ENCODE data around the gene CCL28. TPM values are rescaled to one million over a fixed set of nuclear protein-coding genes. Genes with fewer than 3 reads are reported as not detected.
A peak's percentile ranks its signal among the peaks of the same experiment; 100 is the strongest.
"Not testable (repeated sequence)": the region's sequence is repeated elsewhere in the genome, so short reads cannot be mapped to it uniquely, and the experiment has no call there.

CCL28 gene, protein sequence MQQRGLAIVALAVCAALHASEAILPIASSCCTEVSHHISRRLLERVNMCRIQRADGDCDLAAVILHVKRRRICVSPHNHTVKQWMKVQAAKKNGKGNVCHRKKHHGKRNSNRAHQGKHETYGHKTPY
- total RNA-seq: 100 to 1,000 TPM in 1 of 2 donors, 10 to 100 TPM in 1; 97.0 to 144 TPM
- long read RNA-seq, transcript CCL28-201 (3 exons, 3,126 nt): major isoform, 30 of 75 reads
- long read RNA-seq, partial matches to known transcripts: 6 of 75 reads
- long read RNA-seq, other reads (novel, unspliced or antisense): 37 of 75 reads

DNA sequence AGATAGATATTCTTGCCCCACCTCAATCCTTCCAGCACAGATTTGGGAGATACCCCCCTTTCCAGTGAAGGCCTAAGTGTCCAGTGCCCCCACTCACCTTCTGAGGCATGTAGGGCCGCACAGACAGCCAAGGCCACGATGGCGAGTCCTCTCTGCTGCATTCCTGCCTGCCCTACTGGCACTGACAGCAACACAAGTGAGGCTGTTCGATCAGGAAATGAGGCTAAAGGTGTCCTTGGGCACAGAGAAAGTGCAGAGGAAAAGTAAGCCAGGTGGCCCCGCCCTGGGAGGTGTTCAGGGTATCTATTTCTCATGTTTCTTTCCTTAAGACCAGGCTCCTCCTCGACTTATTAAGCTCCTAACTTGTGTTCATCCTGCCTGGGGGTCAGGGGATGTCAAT lies at the start of gene CCL28:
CCL28 (minus strand) TSS at position 236 of the 400 bp plus-strand sequence; CDS start at position 161, 75 bp downstream.
- DNase-seq (peak; percentile 83), ATAC-seq (peak; percentile 81)
- intact Hi-C loops (cut with DNase I, micrococcal nuclease): no loop called here

DNA sequence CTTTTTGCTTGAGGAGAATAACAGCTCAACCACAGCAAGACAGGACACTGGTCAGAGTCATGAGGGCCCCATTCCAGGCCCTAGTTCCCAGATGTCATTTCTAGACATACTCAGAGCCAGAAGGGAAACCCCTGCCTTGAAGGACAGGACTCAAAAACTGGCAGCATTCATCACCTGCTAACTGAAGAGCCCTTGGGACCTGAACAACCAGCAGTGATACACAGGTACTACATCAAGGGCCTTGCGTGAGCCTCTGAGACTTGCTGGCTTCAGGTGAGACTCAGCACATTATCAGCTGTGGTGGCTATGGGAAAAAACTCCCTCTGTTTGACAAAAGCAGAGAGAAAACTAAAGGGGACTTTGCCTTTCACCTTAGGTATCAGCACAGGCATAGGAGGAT lies 48.9 kb upstream of the CCL28 start:
- ATAC-seq: no peak
- no peak for DNase-seq
- intact Hi-C loops (cut with DNase I, micrococcal nuclease): no loop called here

DNA sequence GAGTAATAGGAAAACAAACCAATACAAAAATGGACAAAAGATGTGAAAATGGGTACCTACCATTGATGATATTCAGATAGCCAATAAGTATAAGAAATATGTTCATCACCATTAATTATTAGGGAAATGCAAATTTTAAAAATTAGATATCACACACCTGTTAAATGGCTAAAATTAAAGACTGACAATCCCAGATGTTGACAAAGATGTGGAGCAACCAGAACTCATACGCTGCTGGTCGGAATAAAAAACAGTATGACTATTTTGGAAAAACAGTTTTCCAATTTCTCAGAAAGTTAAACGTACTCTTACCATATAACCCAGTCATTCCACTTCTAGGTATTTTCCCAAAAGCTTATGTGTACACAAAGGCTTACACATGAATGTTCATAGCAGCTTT lies 44.4 kb upstream of the CCL28 start:
- ATAC-seq: no peak

DNA sequence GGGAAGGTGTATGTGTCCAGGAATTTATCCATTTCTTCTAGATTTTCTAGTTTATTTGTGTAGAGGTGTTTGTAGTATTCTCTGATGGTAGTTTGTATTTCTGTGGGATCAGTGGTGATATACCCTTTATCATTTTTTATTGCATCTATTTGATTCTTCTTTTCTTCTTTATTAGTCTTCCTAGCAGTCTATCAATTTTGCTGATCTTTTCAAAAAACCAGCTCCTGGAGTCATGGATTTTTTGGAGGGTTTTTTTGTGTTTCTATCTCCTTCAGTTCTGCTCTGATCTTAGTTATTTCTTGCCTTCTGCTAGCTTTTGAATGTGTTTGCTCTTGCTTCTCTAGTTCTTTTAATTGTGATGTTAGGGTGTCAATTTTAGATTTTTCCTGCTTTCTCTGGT lies 29.4 kb upstream of the CCL28 start:
- DNase-seq; intact Hi-C loops (cut with DNase I, micrococcal nuclease); ATAC-seq: not testable (repeated sequence)

More for the DNA sequence above, 44.4 kb upstream of the CCL28 start:
- DNase-seq: no peak
- intact Hi-C loops (cut with DNase I, micrococcal nuclease): no loop called here

DNA sequence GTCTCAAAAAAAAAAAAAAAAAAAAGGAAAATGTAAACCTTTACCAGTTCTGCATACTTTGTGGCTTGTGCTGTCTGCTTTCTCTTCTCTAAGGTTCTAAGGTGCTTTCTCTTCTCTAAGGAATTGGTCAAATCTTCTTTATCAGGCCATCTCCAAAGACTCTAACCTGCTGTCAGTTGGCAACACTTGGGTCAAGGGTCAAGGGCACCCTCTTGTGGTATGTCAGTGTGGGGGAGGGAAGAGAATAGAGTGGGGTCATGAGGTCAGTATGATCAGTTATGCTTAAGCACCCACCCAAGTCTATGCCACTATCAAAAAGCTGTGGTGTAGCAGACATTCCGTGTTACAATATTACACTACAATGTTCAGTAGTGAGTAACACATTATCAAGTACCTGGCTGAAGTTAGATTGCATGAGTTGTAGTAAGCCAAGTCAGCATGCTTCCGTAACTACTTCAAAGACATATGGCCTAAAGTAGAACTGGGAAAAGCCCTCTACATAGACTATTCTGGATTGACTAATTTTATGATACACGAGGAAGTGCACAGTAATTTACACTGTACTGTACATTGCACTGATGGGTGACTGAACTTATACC lies 25.0 kb upstream of the CCL28 start:
- intact Hi-C loops (cut with DNase I, micrococcal nuclease): no loop called here
- DNase-seq (no peak), ATAC-seq (peak; percentile 43)

DNA sequence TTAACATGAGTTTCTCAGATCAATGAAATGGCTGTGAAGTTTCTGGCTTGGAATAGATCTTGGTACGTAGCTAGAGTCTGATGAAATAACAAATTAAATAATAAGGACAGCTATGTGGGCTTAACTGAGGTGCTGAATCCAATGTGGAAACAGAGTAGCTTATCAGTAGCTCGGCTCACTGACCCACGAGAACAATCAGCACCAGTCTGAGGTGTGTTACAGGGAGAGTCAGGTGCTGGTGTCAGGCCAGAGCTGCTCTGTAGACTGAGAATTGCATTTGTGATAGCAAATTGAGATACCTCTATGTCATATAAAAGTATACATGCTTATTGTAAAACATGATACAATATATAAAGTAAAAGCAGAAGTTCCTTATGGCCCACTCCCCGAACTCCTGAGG lies 21.2 kb upstream of the CCL28 start:
- intact Hi-C loops (cut with DNase I, micrococcal nuclease): no loop called here
- ATAC-seq: peak; percentile 34
- no peak for DNase-seq

DNA sequence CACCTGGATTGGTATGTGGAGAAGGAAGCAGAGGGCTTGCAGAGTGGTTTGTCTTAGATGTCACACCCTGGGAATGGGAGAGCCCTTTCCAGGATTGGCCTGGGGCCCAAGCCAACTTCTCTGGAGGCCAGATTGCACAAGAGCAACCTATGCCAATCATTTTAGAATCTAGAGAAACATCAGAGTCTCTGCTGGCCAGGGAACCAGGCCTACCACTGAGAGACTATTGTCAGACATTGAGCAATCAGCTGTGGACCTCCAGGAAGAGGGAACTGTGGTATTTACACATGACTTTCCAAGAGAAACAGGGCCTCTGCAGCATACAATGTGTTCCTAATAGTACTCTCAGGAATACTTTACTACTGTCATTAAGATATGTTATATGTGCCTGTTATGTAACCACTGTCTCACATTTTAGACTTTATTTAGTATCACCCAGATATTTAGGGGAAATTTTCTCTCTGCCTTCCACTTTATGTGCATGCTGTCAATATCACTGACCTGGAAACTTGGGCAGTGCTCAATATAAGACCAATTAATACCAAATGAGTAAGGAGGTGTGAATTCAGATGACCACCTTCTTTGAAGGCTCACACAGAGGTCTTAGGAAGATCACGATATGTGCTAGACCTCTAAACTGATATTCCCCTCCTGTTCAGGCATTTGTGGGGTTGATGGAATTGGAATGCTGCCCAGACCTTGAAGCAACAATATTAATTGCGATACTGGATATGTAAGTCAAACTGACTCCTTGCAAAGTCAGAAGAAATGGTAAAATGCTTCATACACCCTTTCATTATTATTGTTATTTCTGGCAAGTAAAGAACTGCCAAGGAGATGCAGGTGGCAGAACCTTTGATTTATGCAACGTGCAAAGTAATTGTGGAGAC lies 20.5 kb upstream of the CCL28 start:
- DNase-seq (peak; percentile 73 to 89), ATAC-seq (peak; percentile 97)
- intact Hi-C loops (cut with DNase I, micrococcal nuclease): no loop called here

DNA sequence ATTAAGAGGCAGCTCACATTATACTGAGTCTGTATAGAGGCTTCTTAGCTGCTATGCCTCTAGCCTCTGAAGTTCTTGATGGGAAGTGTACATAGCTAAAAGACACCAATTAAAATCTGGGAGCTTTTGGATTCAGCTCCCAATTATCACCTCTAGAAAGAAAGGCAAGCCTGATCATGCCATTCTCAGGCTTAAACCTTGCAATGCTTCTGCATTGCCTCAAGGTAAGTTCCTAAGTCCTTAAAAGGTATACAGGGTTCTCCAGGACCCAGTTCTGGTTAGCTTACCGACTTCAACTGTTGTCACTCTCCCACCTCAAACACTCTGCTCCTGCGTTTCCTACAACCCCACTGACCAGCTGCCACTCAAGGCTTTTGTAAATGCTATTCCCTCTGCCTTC lies 17.5 kb upstream of the CCL28 start:
- intact Hi-C loops (cut with DNase I, micrococcal nuclease): no loop called here
- DNase-seq (no peak), ATAC-seq (no peak)

DNA sequence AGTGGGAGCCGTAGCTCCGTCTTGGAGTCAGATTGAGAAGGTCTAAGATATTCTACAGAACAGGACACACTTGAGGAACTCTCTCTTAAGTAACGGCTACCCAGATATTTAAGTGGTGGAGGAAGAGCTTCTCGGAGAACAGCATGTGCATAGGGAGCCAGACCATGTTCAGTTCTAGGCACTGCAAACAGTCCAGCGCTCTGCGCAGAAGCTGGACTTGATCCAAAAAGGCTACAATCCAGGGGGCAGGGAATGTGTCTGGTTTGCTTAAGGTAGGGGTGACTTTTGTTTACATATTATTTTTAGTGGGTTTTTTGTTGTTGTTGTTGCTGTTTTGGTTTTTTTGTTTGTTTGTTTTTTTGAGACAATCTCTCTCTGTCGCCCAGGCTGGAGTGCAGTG lies 16.8 kb upstream of the CCL28 start:
- intact Hi-C loops (cut with DNase I, micrococcal nuclease): no loop called here
- DNase-seq (no peak), ATAC-seq (no peak)

DNA sequence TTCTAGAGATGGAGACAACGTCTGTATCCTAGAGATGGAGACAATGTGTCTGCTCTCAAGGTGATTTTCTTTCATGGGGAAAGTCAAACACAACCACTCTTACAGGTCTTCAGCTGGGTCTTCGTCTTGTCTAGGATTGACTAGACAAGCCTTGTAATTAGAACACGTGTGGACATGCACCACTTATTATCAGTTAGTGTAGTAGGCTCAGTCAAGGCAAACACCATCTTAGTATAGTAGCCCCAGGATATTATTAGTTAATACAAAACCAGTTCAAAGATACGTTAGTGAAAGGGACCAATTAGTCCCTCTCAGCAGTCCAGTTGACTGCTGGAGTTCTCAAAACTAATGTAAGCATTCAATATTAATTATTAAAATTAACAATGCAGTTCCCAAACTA lies 15.1 kb upstream of the CCL28 start:
- ATAC-seq: no peak
- no peak for DNase-seq
- intact Hi-C loops (cut with DNase I, micrococcal nuclease): no loop called here

DNA sequence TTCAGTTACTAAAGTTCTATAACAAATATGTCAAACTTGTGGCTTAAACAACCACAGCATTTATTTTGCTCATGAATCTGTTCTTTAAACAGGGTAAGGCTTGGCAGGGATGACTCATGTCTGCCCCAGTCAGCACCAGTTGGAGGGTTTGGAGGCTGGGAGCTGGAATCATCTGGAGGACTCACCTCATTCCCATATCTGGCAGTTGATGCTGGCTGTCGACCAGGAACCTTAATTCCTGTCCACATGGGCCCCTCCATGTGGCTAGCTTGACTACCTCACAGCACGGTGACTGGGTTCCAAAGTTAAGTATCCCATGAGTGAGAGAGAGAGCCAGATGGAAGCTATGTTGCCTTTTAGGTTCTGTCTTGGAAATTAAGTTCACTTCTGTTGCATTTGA lies 13.8 kb upstream of the CCL28 start:
- no peak for DNase-seq
- intact Hi-C loops (cut with DNase I, micrococcal nuclease): no loop called here
- no peak for ATAC-seq

DNA sequence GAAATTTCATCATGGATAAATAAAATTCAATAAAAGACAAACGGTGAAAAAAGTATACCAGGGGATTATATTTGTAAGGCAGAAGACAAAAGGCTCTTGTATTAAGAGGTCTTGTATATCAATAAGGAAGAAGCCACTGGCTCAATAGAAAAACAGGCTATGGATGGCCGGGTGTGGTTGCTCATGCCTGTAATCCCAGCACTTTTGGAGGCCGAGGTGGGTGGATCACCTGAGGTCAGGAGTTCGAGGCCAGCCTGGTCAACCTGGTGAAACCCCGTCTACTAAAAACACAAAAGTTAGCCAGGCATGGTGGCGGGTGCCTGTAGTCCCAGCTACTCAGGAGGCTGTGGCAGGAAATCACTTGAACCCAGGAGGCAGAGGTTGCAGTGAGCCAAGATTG lies 10.9 kb upstream of the CCL28 start:
- DNase-seq (peak; percentile 34 to 50), ATAC-seq (peak; percentile 54)
- intact Hi-C loops (cut with DNase I, micrococcal nuclease): not testable (repeated sequence)

DNA sequence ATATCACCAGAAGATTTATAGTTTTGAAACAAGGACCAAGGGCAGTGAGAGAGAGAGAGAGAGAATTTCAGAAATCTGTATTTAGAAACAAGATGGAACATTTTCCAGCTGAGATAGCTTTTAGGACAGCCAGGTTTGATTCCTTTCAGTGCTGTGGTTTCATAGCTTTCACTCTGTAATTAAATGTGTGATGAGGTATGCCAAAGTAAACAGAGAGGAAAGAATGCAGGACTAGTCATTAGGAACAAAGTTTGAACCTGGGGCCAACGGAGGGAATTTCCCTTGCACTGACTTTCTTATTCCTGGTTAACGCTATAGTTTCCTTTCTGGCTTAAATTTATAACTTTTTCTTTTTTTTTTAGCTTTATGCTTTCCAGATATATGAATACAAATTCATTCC lies 10.0 kb upstream of the CCL28 start:
- intact Hi-C loops (cut with DNase I, micrococcal nuclease): no loop called here
- DNase-seq: peak in 1 of 2 donors; percentile 61

DNA sequence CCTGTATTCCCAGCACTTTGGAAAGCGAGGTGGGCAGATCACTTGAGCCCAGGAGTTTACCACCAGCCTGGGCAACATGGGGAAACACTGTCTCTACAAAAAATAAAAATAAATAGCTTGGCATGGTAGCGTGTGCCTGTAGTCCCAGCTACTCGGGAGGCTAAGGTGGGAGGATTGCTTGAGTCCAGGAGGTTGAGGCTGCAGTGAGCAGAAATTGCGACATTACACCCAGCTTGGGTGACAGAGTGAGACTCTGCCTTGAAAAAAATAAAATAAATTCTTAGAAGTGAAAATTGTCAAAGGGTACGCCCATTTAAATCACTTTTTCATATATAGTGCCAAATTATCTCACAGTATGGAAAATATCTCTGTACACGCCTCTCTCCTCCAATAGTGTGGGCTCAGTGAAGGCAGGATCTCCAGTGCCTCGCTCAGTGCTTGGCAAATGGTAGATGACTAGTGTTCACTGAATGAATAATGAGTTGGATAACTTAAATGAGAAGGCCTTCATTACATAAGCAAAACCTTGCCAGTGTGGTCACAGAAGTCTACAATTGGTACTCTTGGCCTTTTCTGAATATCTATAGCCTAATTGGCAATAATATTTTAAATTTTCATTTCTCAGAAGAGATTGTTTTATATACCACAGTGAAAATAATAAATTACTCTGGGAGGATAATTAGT lies 9.4 kb upstream of the CCL28 start:
- DNase-seq (no peak), ATAC-seq (no peak)
- intact Hi-C loops (cut with DNase I, micrococcal nuclease): no loop called here

More for the DNA sequence above, 10.0 kb upstream of the CCL28 start:
- ATAC-seq: peak; percentile 94

DNA sequence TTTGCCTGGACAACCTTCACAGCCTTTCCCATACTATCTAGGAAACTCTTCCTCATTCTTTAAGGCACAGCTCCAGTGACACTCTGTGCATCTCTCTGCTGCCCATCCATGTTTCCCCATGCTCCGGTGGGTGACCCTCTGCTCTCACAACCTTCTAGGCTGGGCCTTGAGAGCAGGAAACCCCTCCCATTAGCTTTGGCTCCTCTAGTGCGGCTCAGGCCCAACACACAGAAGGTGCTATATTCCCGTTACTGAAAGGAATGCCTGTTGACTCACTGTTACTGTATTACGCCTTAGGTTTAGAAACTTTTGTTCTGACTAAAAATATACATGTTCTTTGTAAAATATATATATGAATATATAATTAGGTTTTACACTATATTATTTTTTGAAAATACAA lies 8.1 kb upstream of the CCL28 start:
- DNase-seq: no peak
- ATAC-seq: peak; percentile 15
- intact Hi-C loops (cut with DNase I, micrococcal nuclease): no loop called here

DNA sequence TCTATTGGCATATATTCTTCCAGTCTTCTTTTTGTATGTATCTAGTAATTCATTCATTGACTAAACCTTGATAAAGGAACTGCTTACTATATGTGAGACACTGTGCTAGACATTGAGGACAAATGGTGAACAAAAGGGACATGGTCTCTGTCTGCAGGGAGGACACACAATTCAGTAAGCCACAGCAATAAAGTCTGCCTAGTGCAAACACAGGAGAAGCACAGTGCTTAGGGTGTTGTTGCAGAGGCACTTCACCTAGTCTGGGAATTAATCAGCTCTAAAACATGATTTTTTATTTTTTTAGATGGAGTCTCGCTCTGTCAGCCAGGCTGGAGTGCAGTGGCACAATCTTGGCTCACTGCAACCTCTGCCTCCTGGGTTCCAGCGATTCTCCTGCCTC lies 6.4 kb upstream of the CCL28 start:
- ATAC-seq (peak; percentile 70), DNase-seq (no peak)
- intact Hi-C loops (cut with DNase I, micrococcal nuclease): no loop called here

DNA sequence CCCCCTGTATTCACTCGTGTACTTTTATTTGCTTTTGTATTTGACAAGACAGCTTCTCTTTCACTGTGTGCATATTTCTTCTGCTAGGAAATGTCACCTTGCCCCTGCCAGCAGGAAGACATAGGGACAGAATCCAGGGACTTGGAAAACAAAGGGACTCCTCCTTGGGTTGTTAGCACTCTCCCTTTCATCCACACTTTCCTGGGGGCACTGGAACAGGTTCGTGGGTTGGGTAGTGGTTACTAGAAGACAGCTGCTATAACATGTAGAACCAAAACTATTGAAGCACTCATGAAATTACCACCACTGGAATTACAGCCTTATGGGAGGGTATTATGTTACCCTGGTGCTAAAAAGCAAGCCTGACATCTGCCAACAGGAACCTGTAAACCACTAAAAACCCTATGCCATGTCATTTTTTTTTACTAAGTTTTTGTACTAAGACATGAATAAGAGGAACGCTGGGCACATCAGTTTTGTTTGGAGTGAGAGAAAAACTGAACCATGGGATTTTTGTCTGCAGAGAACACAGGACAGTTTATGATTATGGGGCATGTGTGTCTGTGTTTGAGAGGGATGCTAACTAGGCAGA lies 4.7 kb upstream of the CCL28 start:
- ATAC-seq (no peak), DNase-seq (no peak)
- intact Hi-C loops (cut with DNase I, micrococcal nuclease): no loop called here

DNA sequence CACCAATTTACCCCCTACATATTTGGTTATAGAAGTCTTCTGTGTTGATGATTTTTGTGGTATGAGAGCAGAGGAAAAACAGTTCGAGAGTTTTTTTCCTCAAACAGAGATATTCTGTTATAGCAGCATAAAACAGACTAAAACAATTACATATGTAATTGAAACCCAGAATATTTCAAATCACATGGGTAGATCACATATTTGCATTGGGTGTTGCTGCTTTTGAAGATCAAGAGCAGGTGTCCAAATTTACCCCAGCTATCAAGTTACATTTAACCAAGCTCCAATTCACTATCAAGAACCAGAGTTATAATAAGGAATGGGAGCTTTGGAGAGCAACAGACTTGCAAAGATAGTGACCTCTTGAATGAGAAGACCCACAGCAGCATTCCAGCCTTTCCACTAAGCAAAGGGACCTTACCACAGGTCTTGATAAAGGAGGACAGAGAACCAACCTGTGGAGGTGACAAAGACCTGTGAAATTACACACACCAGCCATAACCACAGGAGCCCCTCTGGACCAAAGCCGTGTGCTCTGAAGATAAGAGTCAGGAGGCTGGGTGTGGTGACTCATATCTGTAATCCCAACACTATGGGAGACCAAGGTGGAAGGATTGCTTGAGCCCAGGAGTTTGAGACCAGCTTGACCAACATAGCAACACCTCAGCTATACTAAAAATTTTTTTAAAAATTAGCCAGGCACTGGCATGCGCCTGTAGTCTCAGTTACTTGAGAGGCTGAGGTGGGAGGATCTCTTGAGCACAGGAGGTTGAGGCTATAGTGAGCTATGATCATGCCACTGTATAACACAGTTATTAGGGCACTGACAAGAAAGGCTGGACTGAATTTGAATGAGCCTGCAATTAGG lies 4.0 kb upstream of the CCL28 start:
- DNase-seq: no peak
- ATAC-seq: no peak
- intact Hi-C loops (cut with DNase I, micrococcal nuclease): no loop called here

Data from left colon (tissue), 2 donors.